Kasumi-1 (cell line): ENCODE data around the gene CXCL5.
"Not testable (repeated sequence)": the region's sequence is repeated elsewhere in the genome, so short reads cannot be mapped to it uniquely, and the experiment has no call there.

Experiments used
- DNase-seq, 2 experiments: peaks; one replicate each; lab custom pipeline; 2025; lab: John Stamatoyannopoulos, UW

Gene CXCL5

GRCh38 chr4:74015126-74015780 is 16.8 kb upstream of the CXCL5 start:
- no peak for DNase-seq

GRCh38 chr4:74014332-74014731 is 15.9 kb upstream of the CXCL5 start:
- peak in 1 of 2 experiments; percentile 12 for DNase-seq

GRCh38 chr4:74013264-74013663 is 14.8 kb upstream of the CXCL5 start:
- DNase-seq = no peak

GRCh38 chr4:74012130-74012529 is 13.7 kb upstream of the CXCL5 start:
- no peak for DNase-seq

- DNase-seq = no peak
Measured at GRCh38 chr4:74009307-74009706, 10.8 kb upstream of the CXCL5 start.

GRCh38 chr4:74006009-74006476 is 7.6 kb upstream of the CXCL5 start:
- DNase-seq = no peak

- DNase-seq = no peak
Measured at GRCh38 chr4:74005528-74005927, 7.1 kb upstream of the CXCL5 start.

- DNase-seq = no peak
Measured at GRCh38 chr4:74004668-74005067, 6.2 kb upstream of the CXCL5 start.

- no peak for DNase-seq
Measured at GRCh38 chr4:74000301-74000700, 1.8 kb upstream of the CXCL5 start.

GRCh38 chr4:73992050-73992449 is 6.4 kb downstream of the CXCL5 start:
- DNase-seq = no peak

- DNase-seq = no peak
Measured at GRCh38 chr4:73991742-73992000, 6.8 kb downstream of the CXCL5 start.

- no peak for DNase-seq
Measured at GRCh38 chr4:73990988-73991741, 7.3 kb downstream of the CXCL5 start.

GRCh38 chr4:73989928-73990327 is 8.5 kb downstream of the CXCL5 start:
- DNase-seq = no peak

GRCh38 chr4:73989031-73989430 is 9.4 kb downstream of the CXCL5 start:
- DNase-seq = no peak

GRCh38 chr4:73988061-73988460 is 10.4 kb downstream of the CXCL5 start, which contains the start of gene PPBP:
TSS of gene PPBP (minus strand) at chr4:73988190. CDS start at chr4:73988103, 87 bp downstream.
- peak; percentile 16 to 22 for DNase-seq

- DNase-seq = no peak
Measured at GRCh38 chr4:73985528-73985852, 13.0 kb downstream of the CXCL5 start.

GRCh38 chr4:73984736-73985527 is 13.5 kb downstream of the CXCL5 start:
- no peak for DNase-seq

GRCh38 chr4:73981175-73981574 is 17.3 kb downstream of the CXCL5 start:
- DNase-seq = not testable (repeated sequence)

- DNase-seq = no peak
Measured at GRCh38 chr4:73979407-73979957, 19.0 kb downstream of the CXCL5 start.

- no peak for DNase-seq
Measured at GRCh38 chr4:73978886-73979285, 19.6 kb downstream of the CXCL5 start.

- no peak for DNase-seq
Measured at GRCh38 chr4:73976716-73977115, 21.8 kb downstream of the CXCL5 start.

GRCh38 chr4:73976217-73976616 is 22.3 kb downstream of the CXCL5 start:
- DNase-seq = no peak

- no peak for DNase-seq
Measured at GRCh38 chr4:73974352-73974751, 24.1 kb downstream of the CXCL5 start.
